K562 (cell line): ENCODE data around the gene TXNDC15. TPM values are rescaled to one million over a fixed set of nuclear protein-coding genes. Genes with fewer than 3 reads are reported as not detected.

Experiments
- ATF7 ChIP-seq: fragments of 450-650 bp; IDR thresholded peaks from 2 replicates; pipeline ENCODE4 v1.7.1; 2014; ENCODE audit warnings: mild to moderate bottlenecking, moderate library complexity
- CBX3 ChIP-seq, 2 experiments: IDR thresholded peaks; 1 replicate in 1 of 2; 2 replicates in 1 of 2; pipeline ENCODE4 v1.6.1; 2012; ENCODE audit warnings: inconsistent platforms in 2 of 2, low read length in 2 of 2, borderline replicate concordance in 1 of 2, control low read depth in 1 of 2
- CBX5 ChIP-seq: IDR thresholded peaks from 2 replicates; pipeline ENCODE4 v1.6.1; 2014; ENCODE audit warnings: low read depth, borderline replicate concordance
- DACH1 ChIP-seq: fragments of 450-650 bp; IDR thresholded peaks from 2 replicates; pipeline ENCODE4 v1.6.1; 2018; ENCODE audit not compliant: partially characterized antibody
- FUS ChIP-seq: fragments of 200-400 bp; formaldehyde crosslinking; optimal IDR thresholded peaks from 2 replicates; pipeline ENCODE3; 2017; ENCODE audit warnings: low read depth, low read length
- GABPB1 ChIP-seq: sonication (generic); formaldehyde crosslinking; IDR thresholded peaks from 2 replicates; pipeline ENCODE4 v1.8.0; 2022; ENCODE audit warnings: mild to moderate bottlenecking, missing genetic modification reagents
- HDAC2 ChIP-seq: fragments of 450-650 bp; IDR thresholded peaks from 2 replicates; pipeline ENCODE4 v1.6.1; 2016; ENCODE audit warnings: mild to moderate bottlenecking
- MAFF ChIP-seq: IDR thresholded peaks from 2 replicates; pipeline ENCODE4 v1.6.1; 2012; ENCODE audit warnings: low read length, improper control_type of control experiment
- NFE2 ChIP-seq: IDR thresholded peaks from 2 replicates; pipeline ENCODE4 v1.6.1; 2014; ENCODE audit warnings: antibody characterized with exemption, low read depth
- PHF8 ChIP-seq: fragments of 200-600 bp; sonication (generic); IDR thresholded peaks from 2 replicates; pipeline ENCODE4 v1.6.1; 2012; ENCODE audit warnings: mixed run types, mild to moderate bottlenecking, inconsistent platforms, low read length, moderate library complexity, borderline replicate concordance
- RAD51 ChIP-seq: fragments of 450-650 bp; IDR thresholded peaks from 2 replicates; pipeline ENCODE4 v1.7.1; 2016; ENCODE audit warnings: low read depth, mild to moderate bottlenecking, borderline replicate concordance
- SMAD3 ChIP-seq: fragments of 450-650 bp; formaldehyde crosslinking; conservative IDR thresholded peaks from 2 replicates; pipeline ENCODE4 v1.4.0; 2020; ENCODE audit warnings: mild to moderate bottlenecking
- SMARCA4 ChIP-seq: fragments of 450-650 bp; IDR thresholded peaks from 2 replicates; pipeline ENCODE4 v1.6.1; 2016
- TBP ChIP-seq: optimal IDR thresholded peaks from 2 replicates; pipeline ENCODE3; 2011; ENCODE audit warnings: low read depth, low read length, improper control_type of control experiment
- TCF7L2 ChIP-seq: fragments of 150-350 bp; IDR thresholded peaks from 2 replicates; pipeline ENCODE4 v1.6.1; 2016; ENCODE audit warnings: low read depth, mild to moderate bottlenecking, low read length, moderate library complexity
- TFE3 ChIP-seq: fragments of 450-650 bp; formaldehyde crosslinking; IDR thresholded peaks from 2 replicates; pipeline ENCODE4 v1.4.0; 2020; ENCODE audit warnings: mild to moderate bottlenecking, mixed read lengths
- ZNF354B ChIP-seq: fragments of 250-450 bp; sonication (Bioruptor Pico); IDR thresholded peaks from 2 replicates; pipeline ENCODE4 v1.4.0; 2020
- ZNF511 ChIP-seq: sonication (generic); formaldehyde crosslinking; IDR thresholded peaks from 2 replicates; pipeline ENCODE4 v1.8.0; 2022; ENCODE audit warnings: mild to moderate bottlenecking, missing genetic modification reagents
- ZNF696 ChIP-seq: fragments of 250-450 bp; sonication (Bioruptor Pico); conservative IDR thresholded peaks from 2 replicates; pipeline ENCODE4 v1.4.0; 2020; ENCODE audit warnings: mild to moderate bottlenecking, moderate library complexity
- ZNF717 ChIP-seq: fragments of 250-450 bp; sonication (Bioruptor Pico); IDR thresholded peaks from 2 replicates; pipeline ENCODE4 v1.5.0; 2021
- polyA plus RNA-seq, 8 experiments: library from polyadenylated mRNA; depleted of rRNA in 4 of 8; stranded (reverse) in 5 of 8; unstranded in 3 of 8; fragments of >200 nt; fragmentation: Nextera tagmentation in 2 of 8; fragmentation: Illumina TruSeq in 1 of 8; extraction: Ambion mirVana in 2 of 8; extraction: Trizol in 1 of 8; gene quantifications; 2 replicates each; pipeline versions ENCODE4 v1.2.1 to v1.2.3, GENCODE V29; 2011 to 2014; ENCODE audit warnings: inconsistent platforms in 1 of 8, missing spikeins in 1 of 8
- total RNA-seq, 7 experiments: library from RNA; depleted of rRNA in 6 of 7; stranded (reverse); fragments of >200 nt in 6 of 7; fragmentation: Illumina TruSeq in 2 of 7; extraction: Trizol in 2 of 7; gene quantifications; 2 replicates each; pipeline versions ENCODE4 v1.2.1 to v1.2.3, GENCODE V29; 2011 to 2021; ENCODE audit warnings: low replicate concordance in 1 of 7
- TF ChIP-seq, protein P1 (sequence below): sonication (generic); formaldehyde crosslinking; IDR thresholded peaks from 2 replicates; pipeline ENCODE4 v1.8.1; 2023; ENCODE audit warnings: mild to moderate bottlenecking, missing genetic modification reagents
- TF ChIP-seq, protein P2 (sequence below), 2 experiments: IDR thresholded peaks; 2 replicates each; pipeline ENCODE4 v1.6.1; 2011; ENCODE audit warnings: borderline replicate concordance in 1 of 2, control low read depth in 1 of 2, low read depth in 1 of 2, low read length in 1 of 2, mild to moderate bottlenecking in 1 of 2, mixed read lengths in 1 of 2, moderate library complexity in 1 of 2; ENCODE audit not compliant: insufficient read depth in 1 of 2, insufficient read length in 1 of 2, poor library complexity in 1 of 2, severe bottlenecking in 1 of 2; ENCODE audit errors: extremely low read depth in 1 of 2
- TF ChIP-seq, protein P3 (sequence below): sonication (generic); formaldehyde crosslinking; IDR thresholded peaks from 2 replicates; pipeline ENCODE4 v1.8.0; 2023; ENCODE audit warnings: mild to moderate bottlenecking, missing genetic modification reagents

Gene TXNDC15
- total and polyA plus RNA-seq, 9 of the 15 experiments (the other 6 are each of a cell fraction or from before 2014, with no cell fraction given), result 3.0 to 15.4 (median 12.3) TPM

DNA sequence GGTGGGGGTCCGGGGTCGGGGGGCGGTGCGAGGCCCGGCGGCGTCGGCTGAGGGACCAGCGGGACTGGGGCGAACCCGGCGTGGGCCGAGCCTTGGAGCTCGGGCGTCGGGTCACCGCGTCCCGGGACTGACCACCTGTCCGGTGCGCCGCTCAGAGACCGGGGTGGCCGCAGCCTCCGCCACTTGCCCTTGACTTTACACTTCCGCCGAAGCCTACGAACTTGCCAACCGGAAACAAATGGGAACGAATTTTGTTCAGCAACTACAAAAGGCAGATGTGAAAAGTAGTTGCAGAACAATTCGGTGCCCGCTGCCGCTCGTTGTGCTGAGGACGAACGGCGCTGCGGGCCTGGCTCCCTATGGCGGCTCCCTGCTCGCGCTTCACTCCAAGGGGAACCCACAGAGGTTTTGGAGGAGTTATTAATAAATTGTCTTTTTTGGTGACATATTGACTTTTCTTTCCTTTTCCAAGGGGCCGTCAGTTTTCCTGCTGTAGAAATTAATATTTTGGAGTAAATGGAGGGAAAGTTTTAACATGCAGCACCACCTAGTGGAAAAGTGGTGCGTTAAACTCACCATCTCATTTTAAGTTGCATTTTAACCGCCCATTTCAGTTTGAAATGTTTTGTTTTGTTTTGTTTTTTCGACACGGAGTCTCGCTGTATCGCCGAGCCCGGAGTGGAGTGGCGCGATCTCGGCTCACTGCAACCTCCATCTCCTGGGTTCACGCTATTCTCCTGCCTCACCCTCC is 31.2 kb downstream of the TXNDC15 start (continued):
- TF ChIP-seq, protein P1, sequence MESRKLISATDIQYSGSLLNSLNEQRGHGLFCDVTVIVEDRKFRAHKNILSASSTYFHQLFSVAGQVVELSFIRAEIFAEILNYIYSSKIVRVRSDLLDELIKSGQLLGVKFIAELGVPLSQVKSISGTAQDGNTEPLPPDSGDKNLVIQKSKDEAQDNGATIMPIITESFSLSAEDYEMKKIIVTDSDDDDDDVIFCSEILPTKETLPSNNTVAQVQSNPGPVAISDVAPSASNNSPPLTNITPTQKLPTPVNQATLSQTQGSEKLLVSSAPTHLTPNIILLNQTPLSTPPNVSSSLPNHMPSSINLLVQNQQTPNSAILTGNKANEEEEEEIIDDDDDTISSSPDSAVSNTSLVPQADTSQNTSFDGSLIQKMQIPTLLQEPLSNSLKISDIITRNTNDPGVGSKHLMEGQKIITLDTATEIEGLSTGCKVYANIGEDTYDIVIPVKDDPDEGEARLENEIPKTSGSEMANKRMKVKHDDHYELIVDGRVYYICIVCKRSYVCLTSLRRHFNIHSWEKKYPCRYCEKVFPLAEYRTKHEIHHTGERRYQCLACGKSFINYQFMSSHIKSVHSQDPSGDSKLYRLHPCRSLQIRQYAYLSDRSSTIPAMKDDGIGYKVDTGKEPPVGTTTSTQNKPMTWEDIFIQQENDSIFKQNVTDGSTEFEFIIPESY, result no peak; the same call in 1 of the 2 replicates
- TF ChIP-seq GABPB1 (CRISPR knock-in tag) (peak; percentile 48), ZNF696 (CRISPR knock-in tag) (no peak), PHF8 (peak; percentile 55), CBX5 (0 out of 2 replicates have a peak, but pooled peaks have one; percentile 59), HDAC2 (0 out of 2 replicates have a peak, but pooled peaks have one; percentile 76), TCF7L2 (no peak), FUS (no peak), DACH1 (peak; percentile 20), SMAD3 (no peak), SMARCA4 (peak; percentile 71; the same call in 1 of the 2 replicates), TFE3 (CRISPR knock-in tag) (no peak), ZNF511 (CRISPR knock-in tag) (peak; percentile 69; the same call in 1 of the 2 replicates), RAD51 (0 out of 2 replicates have a peak, but pooled peaks have one; percentile 25), NFE2 (no peak), ZNF354B (no peak), ZNF717 (CRISPR knock-in tag) (no peak), ATF7 (no peak), CBX3 (IDR thresholded peaks at IDR 0.05; ENCODE audit: borderline replicate concordance in 1 of 2, low read length in 2 of 2) (no peak), TBP (no peak), MAFF (no peak)
- TF ChIP-seq, protein P2, sequence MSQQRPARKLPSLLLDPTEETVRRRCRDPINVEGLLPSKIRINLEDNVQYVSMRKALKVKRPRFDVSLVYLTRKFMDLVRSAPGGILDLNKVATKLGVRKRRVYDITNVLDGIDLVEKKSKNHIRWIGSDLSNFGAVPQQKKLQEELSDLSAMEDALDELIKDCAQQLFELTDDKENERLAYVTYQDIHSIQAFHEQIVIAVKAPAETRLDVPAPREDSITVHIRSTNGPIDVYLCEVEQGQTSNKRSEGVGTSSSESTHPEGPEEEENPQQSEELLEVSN (IDR thresholded peaks at IDR 0.05; ENCODE audit: borderline replicate concordance in 1 of 2, extremely low read depth in 1 of 2, insufficient read depth in 1 of 2, insufficient read length in 1 of 2, low read depth in 1 of 2, low read length in 1 of 2, poor library complexity in 1 of 2, severe bottlenecking in 1 of 2), result peak in 1 of 2 experiments; percentile 79
- TF ChIP-seq, protein P3, sequence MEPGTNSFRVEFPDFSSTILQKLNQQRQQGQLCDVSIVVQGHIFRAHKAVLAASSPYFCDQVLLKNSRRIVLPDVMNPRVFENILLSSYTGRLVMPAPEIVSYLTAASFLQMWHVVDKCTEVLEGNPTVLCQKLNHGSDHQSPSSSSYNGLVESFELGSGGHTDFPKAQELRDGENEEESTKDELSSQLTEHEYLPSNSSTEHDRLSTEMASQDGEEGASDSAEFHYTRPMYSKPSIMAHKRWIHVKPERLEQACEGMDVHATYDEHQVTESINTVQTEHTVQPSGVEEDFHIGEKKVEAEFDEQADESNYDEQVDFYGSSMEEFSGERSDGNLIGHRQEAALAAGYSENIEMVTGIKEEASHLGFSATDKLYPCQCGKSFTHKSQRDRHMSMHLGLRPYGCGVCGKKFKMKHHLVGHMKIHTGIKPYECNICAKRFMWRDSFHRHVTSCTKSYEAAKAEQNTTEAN (CRISPR knock-in tag), result no peak
